Limb (tissue), 2 donors: ENCODE measurements around the gene DNAH7.

ENCODE experiments used
- DNase-seq, 2 donors: peaks; one replicate each; pipeline ENCODE4 v3.0.0-alpha.2; 2016; ENCODE audit errors: extremely low spot score in 2 of 2

Gene DNAH7

DNA sequence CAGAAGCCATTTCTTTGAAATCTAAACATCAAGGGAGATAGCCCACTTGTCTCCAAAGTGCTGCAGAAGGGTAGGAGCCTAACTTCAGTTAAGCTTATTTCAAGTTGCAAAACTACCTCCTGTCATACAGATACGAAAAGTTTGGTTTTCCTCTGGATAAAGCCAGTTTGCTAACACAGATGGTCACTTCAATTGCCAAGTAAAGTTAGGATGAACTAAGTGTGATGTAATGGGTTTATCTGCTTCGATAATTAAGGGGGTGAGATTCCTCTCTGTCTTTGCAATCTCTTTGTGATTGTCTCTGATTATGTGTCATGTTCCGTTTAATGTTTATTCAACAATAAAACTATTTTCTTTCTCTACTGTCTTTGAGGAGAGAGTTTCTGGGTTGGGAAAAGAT, 255.2 kb downstream of the DNAH7 start:
- DNase-seq, result no peak

DNA sequence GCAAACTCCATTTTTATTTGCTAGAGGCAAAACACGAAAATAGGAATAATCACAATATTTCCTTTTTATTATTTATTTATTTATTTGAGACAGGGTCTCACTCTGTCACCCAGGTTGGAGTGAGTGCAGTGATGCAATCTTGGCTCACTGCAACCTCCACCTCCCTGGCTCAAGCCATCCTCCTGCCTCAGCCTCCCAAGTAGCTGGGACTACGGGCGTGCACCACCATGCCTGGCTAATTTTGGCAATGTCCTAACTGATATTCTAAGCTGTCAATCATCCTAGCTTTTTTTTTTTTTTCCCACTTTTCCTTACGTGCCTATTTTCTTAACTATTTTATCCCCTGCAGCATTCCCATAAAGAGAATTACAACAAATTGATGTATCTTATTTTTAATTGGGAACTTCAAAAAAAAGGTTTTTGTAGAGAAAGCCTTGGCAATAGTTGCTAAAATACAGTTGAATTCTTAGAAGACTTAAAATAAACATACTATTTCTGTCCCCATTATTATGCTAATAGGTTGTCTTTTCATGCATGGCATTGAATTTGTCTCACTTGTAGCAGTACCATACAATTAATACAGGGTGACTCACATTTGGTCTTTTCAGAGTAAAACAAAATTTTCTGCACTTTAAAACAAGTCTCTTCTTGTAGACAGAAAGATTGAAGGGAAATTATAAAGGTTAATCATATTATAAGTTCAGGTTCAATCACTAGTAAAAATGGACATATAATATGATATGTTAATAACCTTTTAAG, 258.1 kb downstream of the DNAH7 start:
- DNase-seq, result no peak

DNA sequence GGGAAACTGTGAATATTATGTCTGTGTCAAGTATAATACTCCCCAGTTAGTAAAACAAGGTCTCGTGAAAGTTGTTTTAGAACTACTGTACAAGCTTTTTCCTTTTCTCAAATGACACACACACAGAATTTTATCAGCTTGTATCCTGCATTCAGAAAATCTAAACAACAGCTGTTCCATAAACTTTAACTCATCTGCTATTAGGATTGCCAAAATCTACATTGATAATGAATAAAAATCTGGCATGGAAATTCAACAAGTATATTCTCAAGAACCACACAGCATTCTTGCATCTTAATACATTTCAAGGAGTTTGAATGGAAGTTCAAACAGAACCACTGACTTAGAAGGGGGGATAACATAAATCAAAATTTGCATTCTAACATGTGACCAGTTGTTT, 260.4 kb downstream of the DNAH7 start:
- DNase-seq, result no peak

DNA sequence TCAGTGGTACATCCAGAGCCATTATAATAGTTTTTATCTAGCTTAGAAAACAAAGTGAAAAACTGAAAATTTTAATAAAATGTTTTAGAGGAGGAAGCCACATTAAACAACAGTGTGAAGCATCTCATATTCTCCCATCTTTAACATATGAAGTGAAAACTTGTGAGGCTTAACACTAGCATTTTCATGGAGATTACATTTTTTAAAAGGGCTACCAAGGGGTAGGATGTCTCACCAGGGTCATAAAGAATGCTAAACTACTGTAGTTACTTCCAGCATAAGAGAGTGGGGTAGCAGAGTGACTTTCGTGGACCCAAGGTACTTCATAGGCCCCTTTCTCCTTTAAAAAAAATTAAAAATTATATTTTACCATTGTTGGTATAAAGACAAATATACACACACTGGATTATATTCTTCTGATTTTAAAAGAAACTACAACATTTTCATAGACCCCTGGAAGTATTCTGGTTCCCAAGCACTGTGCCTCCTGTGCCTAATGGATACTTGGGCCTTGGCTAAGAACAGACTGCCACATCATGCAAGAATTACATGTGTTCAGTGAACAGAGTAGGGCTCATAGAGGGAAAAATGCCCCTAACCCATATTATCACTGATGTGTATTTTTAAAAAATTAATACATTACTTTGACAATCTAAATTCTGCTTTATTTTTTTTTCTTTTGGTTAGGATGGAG, 263.2 kb downstream of the DNAH7 start:
- DNase-seq, result no peak

DNA sequence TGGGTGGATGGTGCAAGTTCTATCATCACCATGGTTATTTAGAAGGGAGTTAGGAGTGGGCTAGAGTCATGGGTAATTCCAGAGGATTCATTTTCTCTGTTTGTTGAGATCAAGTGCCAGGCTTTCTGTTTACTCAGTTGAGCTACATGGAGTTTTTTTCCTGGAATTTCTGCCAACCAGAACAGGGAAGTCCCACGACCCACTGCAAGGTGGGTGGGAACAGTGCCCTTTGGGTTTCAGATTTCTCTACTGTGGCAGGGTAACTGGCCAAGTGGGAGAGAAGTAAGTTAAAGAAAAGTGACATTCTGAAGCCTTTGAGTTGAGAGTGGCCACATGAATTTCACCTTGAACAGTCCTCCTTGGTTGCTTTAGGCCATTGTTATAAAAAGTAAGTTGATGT, 272.8 kb downstream of the DNAH7 start:
- DNase-seq, result no peak

DNA sequence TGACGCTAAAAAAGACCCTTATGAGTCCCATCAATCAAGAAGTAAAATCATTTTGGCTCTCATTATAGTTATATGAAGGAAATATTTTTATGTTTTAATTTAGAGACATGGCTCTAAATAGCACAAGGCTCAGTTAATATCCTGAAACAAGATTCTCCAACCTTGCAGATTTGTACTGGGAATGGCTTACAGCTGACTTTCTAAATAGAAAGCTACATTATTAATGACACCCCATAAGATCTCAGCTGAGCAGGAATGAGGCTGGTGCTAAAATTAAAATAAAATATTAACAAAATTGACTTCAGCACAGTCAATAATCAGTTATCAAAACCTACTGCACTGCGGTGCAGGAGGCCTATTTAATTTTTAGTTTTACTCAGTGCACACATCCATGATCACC, 274.8 kb downstream of the DNAH7 start:
- DNase-seq, result no peak

DNA sequence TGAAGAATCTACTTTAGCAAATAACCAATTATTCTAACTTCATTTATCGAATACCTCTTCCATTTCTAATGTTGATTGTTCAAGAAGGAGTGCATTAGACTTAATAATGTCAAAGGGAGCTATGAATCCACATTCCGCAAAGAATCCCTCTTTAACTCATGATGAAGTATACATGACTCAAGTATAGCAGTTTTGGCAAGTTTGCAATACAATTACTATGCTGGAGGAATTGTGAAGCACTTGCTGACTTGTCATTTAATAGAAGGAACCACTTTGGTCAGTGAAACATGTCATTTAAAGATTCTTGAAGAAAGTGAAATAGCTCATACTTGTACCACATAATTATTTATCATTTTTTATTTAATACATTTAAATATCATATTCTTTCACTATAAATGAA, 286.5 kb downstream of the DNAH7 start:
- DNase-seq, result no peak

DNA sequence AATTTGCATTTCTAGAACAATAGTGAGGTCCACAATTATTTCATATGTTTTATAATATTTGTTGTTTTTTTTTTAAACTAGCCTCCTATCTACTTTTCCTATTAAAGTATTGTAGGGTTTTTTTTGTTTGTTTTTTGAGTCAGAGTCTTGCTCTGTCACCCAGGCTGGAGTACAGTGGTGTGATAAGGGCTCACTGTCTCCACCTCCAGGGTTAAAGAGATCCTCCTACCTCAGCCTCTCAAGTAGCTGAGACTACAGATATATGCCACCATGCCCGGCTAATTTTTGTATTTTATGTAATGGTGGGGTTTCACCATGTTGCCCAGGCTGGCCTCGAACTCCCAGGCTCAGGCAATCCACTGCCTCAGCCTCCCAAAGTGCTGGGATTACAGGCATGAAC, 289.1 kb downstream of the DNAH7 start:
- no peak for DNase-seq

DNA sequence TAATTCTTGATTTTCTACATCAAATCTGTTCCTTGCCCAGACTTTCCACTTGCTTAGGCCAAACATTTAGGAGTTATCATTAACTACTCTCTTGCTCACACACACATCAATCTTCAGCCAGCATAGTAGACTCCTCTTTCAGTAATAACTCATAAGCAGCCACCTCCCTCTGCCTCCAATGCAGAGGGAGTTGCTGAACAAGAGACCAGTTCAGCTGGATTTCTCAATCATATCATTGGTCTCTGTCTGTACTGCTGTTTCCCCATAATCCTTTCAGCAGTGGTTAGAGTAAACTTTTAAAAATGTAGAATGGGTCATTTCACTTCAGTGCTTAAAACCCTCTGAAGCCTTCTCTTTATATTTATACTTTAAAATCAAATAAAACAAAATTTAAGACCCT, 298.7 kb downstream of the DNAH7 start:
- DNase-seq, result no peak

DNA sequence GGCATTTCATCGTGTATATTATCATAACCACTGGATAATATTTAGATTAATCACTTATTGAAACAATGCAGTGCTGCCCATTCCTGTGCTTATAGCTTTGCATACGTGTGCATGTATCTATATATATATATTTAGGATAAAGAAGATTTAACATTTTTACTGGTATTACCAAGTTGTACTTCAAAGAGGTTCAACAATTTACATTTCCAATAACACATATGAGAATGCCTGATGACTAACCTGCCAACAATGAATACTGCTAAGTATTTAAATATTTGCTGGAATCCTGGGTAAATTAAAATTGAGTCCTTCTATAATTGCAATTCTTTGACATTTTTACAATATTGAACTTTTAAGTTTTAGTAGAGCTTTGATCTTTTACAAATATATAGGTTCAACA, 300.2 kb downstream of the DNAH7 start:
- DNase-seq, result no peak

DNA sequence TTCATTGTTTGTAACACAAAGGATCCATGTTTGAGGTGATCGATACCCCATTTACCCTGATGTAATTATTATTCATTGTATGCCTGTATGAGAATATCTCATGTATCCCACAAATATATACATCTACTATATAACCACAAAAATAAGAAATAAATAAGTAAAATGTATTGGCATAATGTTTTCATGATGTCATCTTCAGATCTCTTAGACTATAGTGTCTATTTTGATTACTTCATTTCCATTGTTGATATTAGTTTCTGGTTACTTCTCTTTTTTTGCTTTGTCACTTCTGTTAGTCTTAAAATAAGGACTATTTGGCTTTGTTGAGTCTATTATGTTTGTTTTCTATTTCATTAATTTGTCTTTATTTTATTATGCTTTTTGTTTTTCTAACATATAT, 301.9 kb downstream of the DNAH7 start:
- no peak for DNase-seq

DNA sequence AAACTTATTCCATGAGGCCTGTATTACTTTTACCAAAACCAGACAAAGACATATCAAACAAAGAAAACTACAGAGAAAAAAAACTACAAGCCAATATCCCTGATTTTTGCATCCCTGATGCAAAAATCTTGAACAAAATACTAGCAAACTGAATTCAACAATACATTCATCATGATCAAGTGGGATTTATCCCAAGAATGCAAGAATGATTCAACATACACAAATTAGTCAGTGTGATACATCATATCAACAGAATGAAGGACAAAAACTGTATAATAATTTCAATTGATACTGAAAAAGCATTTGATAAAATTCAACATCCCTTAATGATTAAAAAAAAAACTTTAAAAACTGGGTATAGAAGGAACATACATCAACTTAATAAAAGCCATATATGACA, 304.8 kb downstream of the DNAH7 start:
- no peak for DNase-seq

DNA sequence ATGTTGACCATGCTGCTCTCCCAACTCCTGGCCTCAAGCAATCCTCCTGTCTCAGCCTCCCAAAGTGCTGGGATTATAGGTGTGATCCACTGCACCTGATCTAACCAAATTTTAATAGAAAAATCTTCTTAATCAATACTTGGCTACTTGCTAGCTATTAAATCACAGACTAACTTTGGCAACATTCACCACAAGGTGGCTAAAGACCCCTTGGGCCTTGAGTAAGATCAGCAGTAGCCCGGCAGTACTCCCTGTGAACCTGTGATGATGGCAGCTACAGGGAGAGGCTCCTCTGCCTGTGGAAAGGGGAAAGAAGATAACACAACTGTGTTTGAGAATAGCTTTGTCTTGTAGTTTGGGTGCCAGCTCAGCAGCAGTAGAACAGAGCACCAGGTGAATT, 308.8 kb downstream of the DNAH7 start:
- DNase-seq, result no peak

DNA sequence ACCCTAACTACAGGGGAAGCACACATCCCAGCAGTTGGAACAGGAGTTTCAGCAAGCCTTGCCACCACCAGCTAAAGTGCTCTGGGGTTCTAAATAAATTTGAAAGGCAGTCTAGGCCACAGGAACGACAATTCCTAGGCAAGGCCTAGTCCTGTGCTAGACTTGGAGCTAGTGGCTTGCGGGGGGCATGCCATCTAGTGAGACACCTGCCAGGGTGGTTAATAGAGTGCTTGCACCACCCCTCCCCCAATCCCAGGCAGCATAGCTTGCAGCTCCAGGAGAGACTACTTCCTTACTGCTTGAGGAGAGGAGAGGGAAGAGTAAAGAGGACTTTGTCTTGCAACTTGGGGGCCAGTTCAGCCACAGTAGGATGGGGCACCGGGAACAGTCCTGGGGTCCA, 309.8 kb downstream of the DNAH7 start:
- no peak for DNase-seq

DNA sequence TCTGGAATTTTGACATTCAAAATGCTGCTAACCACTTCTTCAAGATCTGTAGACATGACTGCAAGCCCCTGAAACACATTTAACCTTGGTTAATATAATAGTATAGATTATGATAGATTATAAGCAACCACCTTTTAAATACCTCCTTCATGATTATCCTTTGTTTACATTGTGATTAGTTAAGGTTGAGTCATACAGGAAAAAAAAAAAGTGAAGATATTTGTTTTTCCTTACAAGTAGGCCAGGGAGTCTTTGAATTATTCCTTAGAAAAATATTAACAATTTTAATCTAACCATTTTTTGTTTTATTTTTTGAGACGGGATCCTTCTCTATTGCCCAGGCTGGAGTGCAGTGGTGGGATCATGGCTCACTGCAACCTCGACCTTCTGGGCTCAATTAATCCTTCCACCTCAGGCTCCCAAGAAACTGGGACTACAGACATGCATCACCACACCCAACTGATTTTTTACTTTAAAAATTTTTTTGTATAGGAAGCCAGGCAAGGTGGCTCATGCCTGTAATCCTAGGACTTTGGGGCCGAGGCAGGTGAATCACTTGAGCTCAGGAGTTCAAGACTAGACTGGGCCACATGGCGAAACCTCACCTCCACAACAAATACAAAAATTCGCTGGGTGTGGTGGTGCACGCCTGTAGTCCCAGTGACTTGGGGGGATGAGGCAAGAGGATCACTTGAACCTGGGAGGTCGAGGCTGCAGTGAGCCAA, 312.3 kb downstream of the DNAH7 start:
- DNase-seq, result no peak

DNA sequence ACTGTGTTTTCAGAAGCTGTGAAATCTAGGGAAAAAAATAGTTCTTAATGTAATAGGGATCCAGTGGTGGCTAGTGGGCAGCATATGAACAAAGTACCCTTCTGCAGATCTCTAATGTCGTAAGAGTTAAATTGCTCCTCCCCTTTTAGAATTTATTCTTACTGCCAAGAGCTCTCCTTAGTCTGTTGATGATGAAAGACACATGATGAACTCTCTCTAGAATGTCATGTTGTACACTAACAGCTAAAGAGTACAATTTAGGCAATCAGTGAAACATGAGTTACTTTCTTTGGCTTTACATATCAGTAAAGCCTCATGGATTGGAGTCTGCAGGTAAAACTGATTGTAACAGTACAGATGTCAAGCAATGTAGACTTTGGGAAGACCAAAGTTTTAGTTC, 327.4 kb downstream of the DNAH7 start:
- DNase-seq, result no peak

DNA sequence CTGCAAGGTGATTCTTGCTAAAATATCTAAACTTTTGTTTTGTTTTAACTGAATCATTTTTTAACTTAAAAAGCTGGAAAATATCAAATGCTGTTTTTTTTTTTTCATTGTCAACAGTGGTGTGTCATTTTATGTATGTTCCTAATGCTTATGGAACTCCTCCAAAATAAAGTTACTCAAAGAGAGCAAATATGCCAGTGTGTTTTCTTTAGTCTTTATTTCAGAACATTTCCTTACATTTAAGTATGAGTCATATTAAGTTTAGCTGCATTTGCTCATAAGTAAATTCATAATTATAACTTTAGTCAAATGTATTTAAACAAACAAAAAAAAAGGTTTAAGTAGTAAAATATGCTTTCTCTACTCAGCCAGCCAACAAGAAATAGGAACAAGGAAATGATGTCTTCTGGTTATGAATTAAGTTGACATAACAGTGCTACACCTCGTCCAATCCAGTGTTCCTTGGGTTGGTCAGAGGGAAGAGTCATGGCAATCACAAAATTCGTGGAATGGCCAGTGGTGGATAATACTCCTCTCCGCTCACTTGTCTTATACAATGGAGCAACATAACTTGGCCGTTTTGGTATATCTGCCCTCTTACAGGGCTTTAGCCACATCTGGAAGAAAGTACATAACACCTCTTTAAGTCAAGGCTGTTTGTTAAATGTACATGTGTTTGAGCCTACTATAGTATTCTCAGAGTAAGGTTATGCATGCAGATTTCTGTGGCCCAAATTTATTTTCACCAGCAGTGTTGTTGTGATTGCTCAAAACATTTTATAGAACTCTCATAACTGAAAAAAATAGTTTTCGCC, 330.9 kb downstream of the DNAH7 start:
- DNase-seq, result no peak

DNA sequence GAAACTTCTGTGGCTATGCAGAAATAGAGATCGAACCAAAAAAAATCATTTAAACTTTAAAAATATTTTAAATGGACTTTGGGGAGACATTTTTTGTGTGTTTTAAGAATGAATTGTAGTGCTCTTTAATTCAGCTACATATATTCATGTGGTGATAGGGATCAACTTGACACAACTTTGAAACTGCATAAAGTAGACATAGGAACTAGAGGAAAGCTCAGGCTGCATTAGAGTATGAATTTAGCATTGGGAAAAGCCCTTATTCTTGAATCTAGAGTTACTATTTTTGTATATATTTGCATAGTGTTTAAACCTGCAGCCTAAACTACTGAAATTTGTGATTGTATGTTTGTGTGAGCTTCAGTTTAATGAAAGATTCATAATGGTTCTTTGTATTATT, 333.3 kb downstream of the DNAH7 start:
- no peak for DNase-seq

DNA sequence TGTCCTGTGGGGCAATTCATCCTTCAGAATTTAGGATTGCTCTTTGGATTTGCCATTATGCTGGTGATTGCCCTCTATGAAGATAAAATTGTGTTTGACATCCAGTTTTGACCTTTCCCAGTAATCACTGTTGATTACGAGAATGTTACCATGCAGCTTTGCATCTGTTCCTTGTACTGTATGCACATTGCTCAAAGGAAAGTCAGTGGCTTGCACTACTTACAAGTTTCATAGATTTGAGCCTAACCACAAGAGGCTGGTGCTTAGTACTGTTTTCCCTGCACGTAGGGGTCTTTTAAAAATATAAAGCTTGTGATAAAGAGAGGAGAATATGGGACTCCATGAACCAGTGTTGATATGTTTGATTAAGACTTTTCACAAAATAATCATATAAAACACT, 333.7 kb downstream of the DNAH7 start:
- DNase-seq, result no peak

DNA sequence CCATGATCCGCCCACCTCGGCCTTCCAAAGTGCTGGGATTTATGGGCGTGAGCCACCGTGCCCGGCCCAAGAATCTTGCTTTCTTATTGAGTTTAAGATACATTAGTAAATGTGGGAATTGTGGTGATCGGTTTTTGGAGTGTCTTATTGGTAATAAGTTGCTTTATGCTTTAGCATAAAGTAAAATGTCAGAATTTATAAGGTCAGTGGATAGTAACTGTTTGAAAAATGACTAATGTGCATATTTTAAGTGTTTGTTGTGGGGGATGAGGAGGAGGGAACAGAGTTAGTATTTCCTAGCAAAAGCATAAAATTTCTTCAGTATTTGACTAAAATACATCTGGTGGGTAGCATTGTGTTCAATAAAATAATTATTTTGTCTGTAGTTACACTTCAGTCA, 334.2 kb downstream of the DNAH7 start:
- no peak for DNase-seq

DNA sequence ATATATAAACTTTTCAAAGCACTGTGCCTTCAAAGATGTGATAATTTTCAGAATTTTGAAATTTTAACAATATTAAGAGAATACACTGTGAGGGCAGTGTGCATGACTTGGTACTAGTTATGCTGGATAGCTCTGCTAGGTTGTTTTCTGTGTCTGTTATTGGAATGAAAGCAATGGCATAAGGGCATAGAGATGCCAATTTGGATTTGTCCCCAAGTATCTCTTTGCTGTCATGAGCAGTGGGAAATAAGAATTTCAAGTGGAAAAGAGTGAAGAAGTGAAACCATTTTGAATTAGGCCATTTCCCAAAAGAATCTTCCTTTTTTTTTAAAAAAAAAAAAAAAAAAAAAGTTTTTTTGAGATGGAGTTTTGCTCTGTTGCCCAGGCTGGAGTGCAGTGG, 334.8 kb downstream of the DNAH7 start:
- DNase-seq, result no peak

DNA sequence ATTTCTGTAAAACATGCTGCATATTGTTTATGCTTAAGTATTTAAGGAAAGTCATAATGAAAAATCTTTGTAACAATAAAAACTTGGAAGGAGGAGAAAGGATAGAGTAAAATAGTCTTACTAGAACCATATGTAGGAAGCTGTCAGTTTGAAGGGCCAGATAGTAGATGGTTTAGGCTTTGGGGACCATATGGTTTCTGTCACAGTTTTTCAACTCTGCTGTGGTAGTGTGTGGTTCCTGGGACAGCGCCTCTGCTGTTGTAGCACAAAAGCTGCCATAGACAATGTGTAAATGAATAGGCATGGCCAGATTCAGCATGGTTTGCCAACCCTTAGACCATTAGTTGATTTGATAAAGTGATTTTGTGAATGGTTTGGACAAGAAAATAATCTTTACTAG, 336.1 kb downstream of the DNAH7 start:
- no peak for DNase-seq
